Fibroblast of the aortic adventitia (primary cell): Measurements from ENCODE around the gene GFI1B. TPM values are rescaled to one million over a fixed set of nuclear protein-coding genes. Genes with fewer than 3 reads are reported as not detected.
A peak's percentile ranks its signal among the peaks of the same experiment; 100 is the strongest.

Experiments used
- DNase-seq: peaks from one replicate; pipeline ENCODE4 v3.0.0-alpha.2; 2010; ENCODE audit warnings: low read depth
- H3K4me3 ChIP-seq: 2 replicates; pipeline ENCODE4 v1.5.1; 2011; ENCODE audit warnings: low read depth, mild to moderate bottlenecking, control low read depth, low read length, moderate library complexity
- CTCF ChIP-seq: IDR thresholded peaks from 2 replicates; pipeline ENCODE4 v1.5.1; 2011; ENCODE audit warnings: mild to moderate bottlenecking, low read length, control low read depth, inconsistent platforms; ENCODE audit not compliant: insufficient read depth
- total RNA-seq: library from RNA; depleted of rRNA; stranded (reverse); fragments of >200 nt; gene quantifications from 2 replicates; pipeline ENCODE4 v1.2.3, GENCODE V29; 2012; ENCODE audit warnings: low replicate concordance

The GFI1B gene
- total RNA-seq, 1 donor, result not detected

- no peak overlapping the region for H3K4me3 ChIP-seq
- no peak for DNase-seq
These were observed 8.7 kb upstream of the GFI1B start for GRCh38 chr9:132969783-132970182.

GRCh38 chr9:132970324-132971062, 8.0 kb upstream of the GFI1B start:
- no peak overlapping the region for H3K4me3 ChIP-seq
- no peak for DNase-seq
- no peak for TF ChIP-seq CTCF

More at GRCh38 chr9:132969783-132970182, 8.7 kb upstream of the GFI1B start:
- TF ChIP-seq CTCF, result no peak

GRCh38 chr9:132973166-132973565, 5.3 kb upstream of the GFI1B start:
- no peak for DNase-seq
- no peak overlapping the region for H3K4me3 ChIP-seq
- no peak for TF ChIP-seq CTCF

GRCh38 chr9:132973713-132974112, 4.8 kb upstream of the GFI1B start:
- no peak for TF ChIP-seq CTCF
- no peak overlapping the region for H3K4me3 ChIP-seq
- DNase-seq, result peak; percentile 16

GRCh38 chr9:132975961-132976360, 2.5 kb upstream of the GFI1B start:
- no peak for DNase-seq
- H3K4me3 ChIP-seq, result no peak overlapping the region
- TF ChIP-seq CTCF, result no peak

GRCh38 chr9:132976571-132976970, 1.9 kb upstream of the GFI1B start:
- H3K4me3 ChIP-seq, result no peak overlapping the region
- DNase-seq, result no peak
- no peak for TF ChIP-seq CTCF

- TF ChIP-seq CTCF, result no peak
- no peak for DNase-seq
- no peak overlapping the region for H3K4me3 ChIP-seq
These were observed 413 bp upstream of the GFI1B start for GRCh38 chr9:132978112-132978450.
